HCT116 (cell line): ENCODE measurements around the gene DDX1. TPM values are rescaled to one million over a fixed set of nuclear protein-coding genes. Genes with fewer than 3 reads are reported as not detected.
A peak's percentile ranks its signal among the peaks of the same experiment; 100 is the strongest.

Source experiments
- ATAC-seq: fragments of 200-7000 bp; cut with Tn5 transposase; 2 replicates; pipeline ENCODE4 v1.9.1; 2020; ENCODE audit warnings: mild to moderate bottlenecking, moderate library complexity
- BruUV-seq: library from RNA; stranded (reverse); fragments of 400-500 nt; replicated peaks from 2 replicates; lab custom pipeline; 2021; lab: Mats Ljungman, UMichigan
- CTCF ChIA-PET: fragments of 300-600 bp; sonication (Branson Sonifier 250); formaldehyde crosslinking; loops from one replicate; lab custom pipeline; 2021; ENCODE audit warnings: antibody characterized with exemption; lab: Charles Lee
- POLR2A ChIA-PET: fragments of 300-600, 350-600 bp; sonication (Branson Sonifier 250); formaldehyde crosslinking; loops from one replicate; lab custom pipeline; 2021; ENCODE audit warnings: antibody characterized with exemption; lab: Charles Lee
- RAD21 ChIA-PET, 2 experiments: fragments of 300-600 bp; sonication (Branson Sonifier 250); formaldehyde crosslinking; loops; one replicate each; lab custom pipeline; 2023; ENCODE audit warnings: low total read pairs in 2 of 2; ENCODE audit not compliant: uncharacterized antibody in 2 of 2, unreplicated experiment in 2 of 2, low non-redundant PET in 1 of 2; lab: Charles Lee
- DNase-seq: peaks from one replicate; pipeline ENCODE4 v3.0.0-alpha.2; 2010; ENCODE audit warnings: low read depth, low spot score
- H2AFZ ChIP-seq: fragments of 200-600 bp; shearing (Covaris generic), sonication (generic); 2 replicates; pipeline ENCODE4 v1.6.1; 2017; ENCODE audit warnings: low read depth, mixed run types, mixed read lengths, antibody characterized with exemption, low read length; ENCODE audit not compliant: poor library complexity, severe bottlenecking
- H3K27ac ChIP-seq: 2 replicates; pipeline ENCODE4 v1.5.1; 2012; ENCODE audit warnings: low read depth, low read length
- H3K27me3 ChIP-seq: fragments of 200-600 bp; sonication (generic); 2 replicates; pipeline ENCODE4 v1.6.1; 2016; ENCODE audit warnings: mixed run types, low read length, mixed read lengths; ENCODE audit not compliant: insufficient read depth
- H3K36me3 ChIP-seq, 2 experiments: fragments of 200-500 bp in 1 of 2; fragments of 200-600 bp in 1 of 2; sonication (Bioruptor generic) in 1 of 2; sonication (generic) in 1 of 2; 2 replicates each; pipeline versions ENCODE4 v1.5.1 to v1.6.1; 2014 to 2016; ENCODE audit warnings: low read length in 2 of 2, inconsistent platforms in 1 of 2, mixed read lengths in 1 of 2, mixed run types in 1 of 2; ENCODE audit not compliant: insufficient read depth in 2 of 2, control insufficient read depth in 1 of 2
- H3K4me1 ChIP-seq, 2 experiments: fragments of 200-600 bp in 1 of 2; sonication (generic) in 1 of 2; 2 replicates each; pipeline versions ENCODE4 v1.5.1 to v1.6.1; 2012 to 2017; ENCODE audit warnings: low read length in 2 of 2, inconsistent platforms in 1 of 2, mild to moderate bottlenecking in 1 of 2, mixed read lengths in 1 of 2, mixed run types in 1 of 2, moderate library complexity in 1 of 2; ENCODE audit not compliant: insufficient read depth in 2 of 2, control insufficient read depth in 1 of 2
- H3K4me2 ChIP-seq: fragments of 200-600 bp; sonication (generic); 2 replicates; pipeline ENCODE4 v1.6.1; 2017; ENCODE audit warnings: mixed run types, low read length, mixed read lengths
- H3K4me3 ChIP-seq, 2 experiments: fragments of 200-600 bp in 1 of 2; sonication (generic) in 1 of 2; replicated peaks in 1 of 2; 2 replicates each; pipeline ENCODE4 v1.5.1; 2011 to 2016; ENCODE audit warnings: low read length in 2 of 2, control low read depth in 1 of 2, low read depth in 1 of 2, mild to moderate bottlenecking in 1 of 2, mixed read lengths in 1 of 2, mixed run types in 1 of 2
- H3K79me2 ChIP-seq: fragments of 200-600 bp; sonication (generic); 2 replicates; pipeline ENCODE4 v1.6.1; 2017; ENCODE audit warnings: mild to moderate bottlenecking, mixed run types, low read length, moderate library complexity, mixed read lengths; ENCODE audit not compliant: insufficient read depth
- H3K9ac ChIP-seq: fragments of 200-600 bp; sonication (generic); 2 replicates; pipeline ENCODE4 v1.6.1; 2016; ENCODE audit warnings: low read length, mixed read lengths
- H3K9me2 ChIP-seq: fragments of 200-600 bp; sonication (generic), shearing (Covaris generic); 2 replicates; pipeline ENCODE4 v1.6.1; 2017; ENCODE audit warnings: mixed run types, mild to moderate bottlenecking, moderate library complexity; ENCODE audit not compliant: insufficient read depth
- H3K9me3 ChIP-seq, 2 experiments: fragments of 200-500 bp in 1 of 2; fragments of 200-600 bp in 1 of 2; sonication (Bioruptor generic) in 1 of 2; sonication (generic) in 1 of 2; 2 replicates each; pipeline ENCODE4 v1.6.1; 2014 to 2017; ENCODE audit warnings: low read length in 2 of 2, mixed read lengths in 2 of 2, inconsistent platforms in 1 of 2, low read depth in 1 of 2, mild to moderate bottlenecking in 1 of 2, mixed run types in 1 of 2, moderate library complexity in 1 of 2; ENCODE audit not compliant: control insufficient read depth in 1 of 2, insufficient read depth in 1 of 2
- H4K20me1 ChIP-seq: fragments of 200-600 bp; sonication (generic), shearing (Covaris generic); 2 replicates; pipeline ENCODE4 v1.6.1; 2017; ENCODE audit warnings: mixed run types, mild to moderate bottlenecking, moderate library complexity; ENCODE audit not compliant: insufficient read depth
- CEBPB ChIP-seq: IDR thresholded peaks from 2 replicates; pipeline ENCODE4 v1.6.1; 2012; ENCODE audit warnings: low read depth
- EGR1 ChIP-seq: IDR thresholded peaks from 2 replicates; pipeline ENCODE4 v1.6.1; 2012; ENCODE audit warnings: low read depth
- JUND ChIP-seq: IDR thresholded peaks from 2 replicates; pipeline ENCODE4 v1.6.1; 2012
- RAD21 ChIP-seq: IDR thresholded peaks from 2 replicates; pipeline ENCODE4 v1.6.1; 2012; ENCODE audit warnings: low read depth, mild to moderate bottlenecking
- SIN3A ChIP-seq: IDR thresholded peaks from 2 replicates; pipeline ENCODE4 v1.6.1; 2012; ENCODE audit warnings: low read depth
- SRF ChIP-seq: IDR thresholded peaks from 2 replicates; pipeline ENCODE4 v1.6.1; 2012; ENCODE audit warnings: low read depth
- YY1 ChIP-seq: IDR thresholded peaks from 2 replicates; pipeline ENCODE4 v1.6.1; 2011; ENCODE audit warnings: low read length, low read depth, moderate library complexity, mild to moderate bottlenecking; ENCODE audit not compliant: insufficient replicate concordance; ENCODE audit errors: extremely low read depth
- intact Hi-C: fragments of 100-400 bp; cut with micrococcal nuclease; formaldehyde crosslinking; loops from 2 replicates; pipeline ENCODE4 v1.10.0; 2022
- total RNA-seq: library from RNA; stranded (reverse); gene quantifications from one replicate; pipeline ENCODE4 v1.2.1, GENCODE V29; 2021; ENCODE audit not compliant: unreplicated experiment
- TF ChIP-seq, protein P1 (sequence below), 3 experiments: fragments of 200-600 bp in 1 of 3; sonication (generic) in 1 of 3; IDR thresholded peaks in 2 of 3; conservative IDR thresholded peaks in 1 of 3; 2 replicates each; pipeline ENCODE4 v1.5.1; 2012 to 2017; ENCODE audit warnings: low read depth in 2 of 3, low read length in 2 of 3, antibody characterized with exemption in 1 of 3, borderline replicate concordance in 1 of 3, control low read depth in 1 of 3, mild to moderate bottlenecking in 1 of 3, mixed read lengths in 1 of 3, mixed run types in 1 of 3, moderate library complexity in 1 of 3; ENCODE audit not compliant: insufficient read depth in 1 of 3

The DDX1 gene
- total RNA-seq, 1 experiment from 2014 or later, result 117 TPM

DNA sequence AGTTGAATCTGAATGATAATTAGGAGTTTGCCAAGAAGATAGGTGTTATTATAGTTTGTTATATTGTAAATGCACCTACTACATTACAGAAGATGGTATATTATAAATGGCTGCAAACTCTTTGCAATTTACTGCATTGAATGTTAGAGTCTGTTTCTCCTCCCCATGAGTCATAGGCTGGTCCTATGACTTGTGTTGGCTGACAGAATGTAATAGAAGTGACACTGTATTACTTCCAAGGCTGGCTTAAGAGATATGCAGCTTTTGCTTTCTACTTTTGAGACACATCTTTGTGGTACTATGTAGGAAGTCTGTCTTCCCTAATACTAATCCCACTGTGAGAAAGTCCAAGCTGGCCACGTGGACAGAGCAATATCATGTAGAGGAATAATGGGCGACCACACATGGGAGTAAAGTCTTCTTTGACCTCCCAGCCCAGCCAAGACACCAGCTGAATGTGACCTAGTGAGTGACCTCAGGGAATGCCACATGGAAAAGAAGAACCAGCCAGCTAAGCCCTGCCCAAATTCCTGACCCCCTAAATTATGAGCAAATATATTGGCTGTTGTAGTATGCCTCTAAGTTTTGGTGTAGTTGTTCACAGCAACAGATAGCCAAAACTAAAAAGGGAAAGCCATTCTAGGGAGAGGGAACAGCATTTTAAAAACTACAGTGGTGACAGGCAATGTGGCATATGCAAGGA, 6.8 kb upstream of the DDX1 start:
- Histone ChIP-seq H3K9me2 (no peaks in the 10 kb centered on the region), H3K4me2 (no peak overlapping the region), H3K27ac (no peak overlapping the region), H2AFZ (no peak overlapping the region), H3K36me3 (no peaks in the 10 kb centered on the region), H3K9ac (no peak overlapping the region), H3K79me2 (no peaks in the 10 kb centered on the region), H3K9me3 (no peaks in the 10 kb centered on the region), H3K27me3 (no peaks in the 10 kb centered on the region), H3K4me1 (no peaks in the 10 kb centered on the region), H3K4me3 (no peak overlapping the region), H4K20me1 (no peaks in the 10 kb centered on the region)
- intact Hi-C loops, result no loop called here
- BruUV-seq, result no TSS peak
- no peak for ATAC-seq
- TF ChIP-seq RAD21 (no peak), CEBPB (no peak)
- TF ChIP-seq, protein P1, sequence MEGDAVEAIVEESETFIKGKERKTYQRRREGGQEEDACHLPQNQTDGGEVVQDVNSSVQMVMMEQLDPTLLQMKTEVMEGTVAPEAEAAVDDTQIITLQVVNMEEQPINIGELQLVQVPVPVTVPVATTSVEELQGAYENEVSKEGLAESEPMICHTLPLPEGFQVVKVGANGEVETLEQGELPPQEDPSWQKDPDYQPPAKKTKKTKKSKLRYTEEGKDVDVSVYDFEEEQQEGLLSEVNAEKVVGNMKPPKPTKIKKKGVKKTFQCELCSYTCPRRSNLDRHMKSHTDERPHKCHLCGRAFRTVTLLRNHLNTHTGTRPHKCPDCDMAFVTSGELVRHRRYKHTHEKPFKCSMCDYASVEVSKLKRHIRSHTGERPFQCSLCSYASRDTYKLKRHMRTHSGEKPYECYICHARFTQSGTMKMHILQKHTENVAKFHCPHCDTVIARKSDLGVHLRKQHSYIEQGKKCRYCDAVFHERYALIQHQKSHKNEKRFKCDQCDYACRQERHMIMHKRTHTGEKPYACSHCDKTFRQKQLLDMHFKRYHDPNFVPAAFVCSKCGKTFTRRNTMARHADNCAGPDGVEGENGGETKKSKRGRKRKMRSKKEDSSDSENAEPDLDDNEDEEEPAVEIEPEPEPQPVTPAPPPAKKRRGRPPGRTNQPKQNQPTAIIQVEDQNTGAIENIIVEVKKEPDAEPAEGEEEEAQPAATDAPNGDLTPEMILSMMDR (IDR thresholded peaks at IDR 0.05 in 2 of 3, conservative IDR thresholded peaks at IDR 0.05 in 1 of 3; ENCODE audit: borderline replicate concordance in 1 of 3, insufficient read depth in 1 of 3, low read depth in 2 of 3, low read length in 2 of 3), result no peak
- RAD21 ChIA-PET, result no interaction called here
- POLR2A ChIA-PET, result no interaction called here
- CTCF ChIA-PET, result interaction anchor here (0.8 to 1.8 kb wide), 2 partner anchors 8 to 425 kb away, joined by 3 to 6 read pairs; no protein-coding TSS in a partner anchor
- no peak for DNase-seq

DNA sequence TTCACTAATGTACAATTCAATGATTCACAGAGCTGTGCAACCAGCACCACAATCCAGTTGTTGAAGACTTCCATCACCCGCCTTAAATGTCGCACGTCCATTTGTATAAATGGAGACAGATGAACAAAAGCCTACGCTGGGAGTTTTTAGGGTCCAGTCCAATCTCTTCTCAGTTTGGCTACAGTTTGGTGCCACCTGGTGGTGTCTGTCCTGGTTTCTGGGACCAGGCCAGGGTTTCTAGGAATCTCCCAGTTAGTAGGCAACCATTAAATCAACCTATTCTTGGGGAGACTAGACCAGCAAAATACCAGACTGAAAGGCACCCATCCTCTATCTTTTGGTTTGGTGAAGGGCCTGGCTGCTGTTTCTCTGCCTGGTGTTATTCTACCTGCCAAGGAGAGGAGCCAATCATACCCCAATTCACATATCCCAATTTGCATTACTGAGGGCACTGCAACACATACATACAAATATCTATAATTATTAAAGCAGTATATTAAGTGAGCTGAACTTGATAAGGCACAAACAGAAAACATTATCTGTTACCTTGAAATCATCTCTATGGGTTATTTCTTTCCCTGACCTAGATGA, 3.2 kb upstream of the DDX1 start:
- peaks cover 17% of the 10 kb centered on the region for H3K79me2 ChIP-seq
- intact Hi-C loops, result no loop called here
- no peaks in the 10 kb centered on the region for H3K9me3 ChIP-seq
- peak; percentile 23; the same call in 1 of the 2 replicates for ATAC-seq
- no peaks in the 10 kb centered on the region for H4K20me1 ChIP-seq
- no peak overlapping the region for H3K27ac ChIP-seq
- peak; percentile 53 for DNase-seq
- H3K4me1 ChIP-seq, result peaks cover 0 to 10% of the 10 kb centered on the region in 2 experiments; a peak in 2 of 4 replicates
- POLR2A ChIA-PET, result no interaction called here
- no peaks in the 10 kb centered on the region for H3K27me3 ChIP-seq
- CTCF ChIA-PET, result interaction anchor here (2.9 kb wide), 1 partner anchor 12 kb away, joined by 16 read pairs; no protein-coding TSS in a partner anchor
- no peak overlapping the region for H3K9ac ChIP-seq
- no peak overlapping the region for H3K4me3 ChIP-seq
- no peak overlapping the region for H2AFZ ChIP-seq
- no TSS peak for BruUV-seq
- H3K4me2 ChIP-seq, result no peak overlapping the region
- no peaks in the 10 kb centered on the region for H3K9me2 ChIP-seq
- H3K36me3 ChIP-seq, result no peaks in the 10 kb centered on the region
- RAD21 ChIA-PET, result no interaction called here
- no peak for TF ChIP-seq SIN3A
- TF ChIP-seq SRF, result no peak
- TF ChIP-seq JUND, result no peak
- TF ChIP-seq RAD21, result peak; percentile 81
- TF ChIP-seq CEBPB, result no peak
- no peak for TF ChIP-seq YY1
- TF ChIP-seq, protein P1 (IDR thresholded peaks at IDR 0.05 in 2 of 3, conservative IDR thresholded peaks at IDR 0.05 in 1 of 3; ENCODE audit: borderline replicate concordance in 1 of 3, insufficient read depth in 1 of 3, low read depth in 2 of 3, low read length in 2 of 3), result peak; percentile 64 to 80 (median 76); a peak in 5 of 6 replicates
- no peak for TF ChIP-seq EGR1
